CD4-positive, alpha-beta T cell treated with Interleukin-1 beta for 1 hour (primary cell): ENCODE measurements around the gene CLCN3.
"Not testable (repeated sequence)": the region's sequence is repeated elsewhere in the genome, so short reads cannot be mapped to it uniquely, and the experiment has no call there.

ENCODE experiments used
- DNase-seq, 2 donors: peaks; one replicate each; pipeline ENCODE4 v3.0.0-alpha.2; 2020 to 2022

CLCN3 gene

GRCh38 chr4:169716677-169717076 is 96.3 kb downstream of the CLCN3 start:
- DNase-seq = no peak

GRCh38 chr4:169720529-169720928 is 100.2 kb downstream of the CLCN3 start:
- DNase-seq = no peak

GRCh38 chr4:169723207-169723965 is 103.0 kb downstream of the CLCN3 start:
- DNase-seq = peak in 1 of 2 donors; percentile 7

GRCh38 chr4:169724260-169724659 is 103.9 kb downstream of the CLCN3 start:
- no peak for DNase-seq

- DNase-seq = no peak
Observed at GRCh38 chr4:169727616-169728015, 107.2 kb downstream of the CLCN3 start.

GRCh38 chr4:169730564-169730963 is 110.2 kb downstream of the CLCN3 start:
- DNase-seq = no peak

GRCh38 chr4:169738604-169739003 is 118.2 kb downstream of the CLCN3 start:
- not testable (repeated sequence) for DNase-seq

- no peak for DNase-seq
Observed at GRCh38 chr4:169741569-169741968, 121.2 kb downstream of the CLCN3 start.

GRCh38 chr4:169744601-169745000 is 124.2 kb downstream of the CLCN3 start:
- no peak for DNase-seq

GRCh38 chr4:169745291-169745690 is 124.9 kb downstream of the CLCN3 start:
- no peak for DNase-seq

- no peak for DNase-seq
Observed at GRCh38 chr4:169756971-169757574, 136.7 kb downstream of the CLCN3 start.

- DNase-seq = peak; percentile 92 to 94
Observed at GRCh38 chr4:169757575-169758184, 137.3 kb downstream of the CLCN3 start, which contains the start of gene HPF1. HPF1 (minus strand) TSS chr4:169757944; CDS start chr4:169757877, 67 bp downstream.

- DNase-seq = no peak
Observed at GRCh38 chr4:169758401-169758962, 138.1 kb downstream of the CLCN3 start.

GRCh38 chr4:169761846-169762245 is 141.5 kb downstream of the CLCN3 start:
- no peak for DNase-seq

- DNase-seq = no peak
Observed at GRCh38 chr4:169765835-169766234, 145.5 kb downstream of the CLCN3 start.

- no peak for DNase-seq
Observed at GRCh38 chr4:169766741-169767140, 146.4 kb downstream of the CLCN3 start.

- no peak for DNase-seq
Observed at GRCh38 chr4:169768385-169768784, 148.0 kb downstream of the CLCN3 start.

GRCh38 chr4:169770416-169770815 is 150.0 kb downstream of the CLCN3 start:
- DNase-seq = no peak

GRCh38 chr4:169771556-169772080 is 151.2 kb downstream of the CLCN3 start:
- not testable (repeated sequence) for DNase-seq
